Osteoblast (primary cell): ENCODE data around the gene LGALS9. TPM values are rescaled to one million over a fixed set of nuclear protein-coding genes. Genes with fewer than 3 reads are reported as not detected.
A peak's percentile ranks its signal among the peaks of the same experiment; 100 is the strongest.
"Not testable (repeated sequence)": the region's sequence is repeated elsewhere in the genome, so short reads cannot be mapped to it uniquely, and the experiment has no call there.

Experiments
- DNase-seq: peaks from one replicate; pipeline ENCODE4 v3.0.0; 2011; ENCODE audit warnings: low spot score, mixed read lengths; ENCODE audit not compliant: insufficient read length; ENCODE audit errors: missing footprints
- H2AFZ ChIP-seq: 2 replicates; pipeline ENCODE4 v1.6.0; 2011; ENCODE audit warnings: mild to moderate bottlenecking, low read length
- H3K27ac ChIP-seq: 2 replicates; pipeline ENCODE4 v1.5.1; 2011; ENCODE audit warnings: mild to moderate bottlenecking, low read depth, low read length, moderate library complexity
- H3K27me3 ChIP-seq: 2 replicates; pipeline ENCODE4 v1.6.0; 2012; ENCODE audit warnings: mild to moderate bottlenecking, control low read depth, inconsistent platforms, low read length, moderate library complexity; ENCODE audit not compliant: insufficient read depth
- H3K36me3 ChIP-seq: 2 replicates; pipeline ENCODE4 v1.5.1; 2011; ENCODE audit warnings: mild to moderate bottlenecking, low read length, control low read depth, moderate library complexity; ENCODE audit not compliant: insufficient read depth
- H3K4me1 ChIP-seq: 2 replicates; pipeline ENCODE4 v1.5.1; 2011; ENCODE audit warnings: mild to moderate bottlenecking, low read length, control low read depth, moderate library complexity; ENCODE audit not compliant: insufficient read depth
- H3K4me2 ChIP-seq: 2 replicates; pipeline ENCODE4 v1.6.0; 2011; ENCODE audit warnings: mild to moderate bottlenecking, low read length; ENCODE audit not compliant: insufficient read depth
- H3K4me3 ChIP-seq: fragments of 200-600 bp; sonication (generic); 3 replicates; pipeline ENCODE4 v1.5.1; 2012; ENCODE audit warnings: mild to moderate bottlenecking, low read length, inconsistent platforms; ENCODE audit not compliant: insufficient read depth
- H3K79me2 ChIP-seq: 2 replicates; pipeline ENCODE4 v1.6.0; 2012; ENCODE audit warnings: mild to moderate bottlenecking, low read length, control low read depth, inconsistent platforms; ENCODE audit not compliant: insufficient read depth
- H3K9me3 ChIP-seq: 2 replicates; pipeline ENCODE4 v1.5.1; 2011; ENCODE audit warnings: low read depth, low read length, control low read depth
- H4K20me1 ChIP-seq: 2 replicates; pipeline ENCODE4 v1.6.0; 2012; ENCODE audit warnings: mild to moderate bottlenecking, low read length, control low read depth; ENCODE audit not compliant: insufficient read depth
- CTCF ChIP-seq: IDR thresholded peaks from 2 replicates; pipeline ENCODE4 v1.5.1; 2011; ENCODE audit warnings: mild to moderate bottlenecking, low read depth, low read length, moderate library complexity; ENCODE audit errors: extremely low read depth
- small RNA-seq: library from RNA; depleted of rRNA; stranded (forward); fragments of <200 nt; gene quantifications from one replicate; pipeline ENCODE3, GENCODE V24; 2012
- total RNA-seq: library from RNA; depleted of rRNA; stranded (reverse); fragments of >200 nt; gene quantifications from 2 replicates; pipeline ENCODE4 v1.2.3, GENCODE V29; 2012

Gene LGALS9
- total RNA-seq, 1 donor, result 1.4 TPM

DNA sequence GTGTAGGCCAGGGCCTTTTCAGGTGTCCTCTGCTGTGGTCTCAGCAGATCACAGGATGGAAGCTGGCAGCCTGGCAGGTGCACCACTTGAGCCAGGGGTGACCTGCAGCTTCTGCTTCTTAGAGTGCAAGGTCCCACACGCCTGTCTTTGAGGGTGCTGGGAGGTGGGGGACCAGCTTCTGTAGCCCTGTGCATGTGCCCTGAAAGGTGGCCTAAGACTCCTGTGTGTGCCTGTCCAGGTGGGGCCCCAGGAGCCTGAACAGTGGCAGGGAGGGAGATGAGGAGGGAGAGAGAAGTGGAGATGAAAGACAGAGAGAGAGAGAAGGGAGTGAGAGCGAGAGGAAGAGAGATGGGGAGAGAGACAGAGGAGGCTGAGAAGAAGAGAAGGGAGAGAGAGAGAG, 46.2 kb downstream of the LGALS9 start:
- peak; percentile 46 for DNase-seq
- no peak for TF ChIP-seq CTCF
- no peaks in the 10 kb centered on the region for H3K36me3 ChIP-seq

GRCh38 chr17:27686322-27686721, 55.3 kb downstream of the LGALS9 start:
- H2AFZ ChIP-seq, DNase-seq: not testable (repeated sequence)

More for the DNA sequence above, 46.2 kb downstream of the LGALS9 start:
- Histone ChIP-seq H3K9me3 (no peaks in the 10 kb centered on the region), H3K4me1 (no peaks in the 10 kb centered on the region), H3K27me3 (peaks cover 2% of the 10 kb centered on the region), H3K4me2 (no peak overlapping the region), H4K20me1 (no peaks in the 10 kb centered on the region), H3K4me3 (no peak overlapping the region), H3K79me2 (no peaks in the 10 kb centered on the region), H2AFZ (no peak overlapping the region), H3K27ac (no peak overlapping the region)

GRCh38 chr17:27690882-27691281, 59.9 kb downstream of the LGALS9 start:
- TF ChIP-seq CTCF, result no peak
- no peaks in the 10 kb centered on the region for H3K79me2 ChIP-seq
- DNase-seq, result no peak
- H3K36me3 ChIP-seq, result no peaks in the 10 kb centered on the region
- H3K9me3 ChIP-seq, result peaks cover 2% of the 10 kb centered on the region
- H3K27me3 ChIP-seq, result no peaks in the 10 kb centered on the region
- no peak overlapping the region for H3K27ac ChIP-seq
- H4K20me1 ChIP-seq, result no peaks in the 10 kb centered on the region
- H3K4me2 ChIP-seq, result no peak overlapping the region
- H3K4me3 ChIP-seq, result no peak overlapping the region
- no peaks in the 10 kb centered on the region for H3K4me1 ChIP-seq
- H2AFZ ChIP-seq, result no peak overlapping the region

More at GRCh38 chr17:27686322-27686721, 55.3 kb downstream of the LGALS9 start:
- not testable (repeated sequence) for H3K27me3 ChIP-seq, H3K9me3 ChIP-seq, H3K4me3 ChIP-seq, H3K79me2 ChIP-seq, H3K4me2 ChIP-seq, H4K20me1 ChIP-seq, H3K36me3 ChIP-seq, H3K27ac ChIP-seq, H3K4me1 ChIP-seq

DNA sequence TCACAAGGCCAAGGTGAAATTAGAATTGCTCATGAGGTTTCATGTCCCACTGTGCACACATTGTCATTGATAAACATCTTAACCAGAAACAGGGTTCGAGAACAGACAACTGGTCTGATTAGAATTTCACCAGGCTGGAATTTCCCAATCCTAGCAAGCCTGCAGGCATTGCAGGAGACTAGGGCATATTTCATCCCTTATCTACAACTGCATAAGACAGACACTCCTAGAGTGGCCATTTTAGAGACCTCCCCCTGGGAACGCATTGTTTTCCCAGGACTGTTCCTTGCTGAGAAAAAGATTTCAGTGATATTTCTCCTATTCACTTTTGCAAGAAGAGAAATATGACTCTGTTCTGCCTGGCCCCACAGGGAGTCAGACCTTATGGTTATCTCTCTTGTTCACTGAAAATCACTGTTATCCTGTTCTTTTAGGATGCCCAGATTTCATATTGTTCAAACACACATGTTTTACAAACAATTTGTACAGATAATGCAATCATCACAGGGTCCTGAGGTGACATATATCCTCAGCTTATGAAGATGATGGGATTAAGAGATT, 64.3 kb downstream of the LGALS9 start:
- H3K4me3 ChIP-seq, H3K9me3 ChIP-seq, H4K20me1 ChIP-seq, H3K27me3 ChIP-seq, DNase-seq, H3K36me3 ChIP-seq, H3K79me2 ChIP-seq, H3K27ac ChIP-seq, H3K4me2 ChIP-seq, H2AFZ ChIP-seq, H3K4me1 ChIP-seq: not testable (repeated sequence)

Small RNA genes within 50 kb of the gene (small RNA-seq; reads per million reads assigned to genes)
- gene AC015688.1, result not detected
- not detected for gene AC015688.2
- gene AC015688.5, result not detected
- gene CPDP1, result not detected

Other genes starting within 250 kb of the LGALS9 start
- 6.2 and 6.5 TPM in 2 replicates for gene KSR1, start 174.7 kb upstream of the LGALS9 start, total RNA-seq
- gene NOS2, start 169.3 kb downstream of the LGALS9 start, total RNA-seq, result not detected in 2 replicates